Gastrocnemius medialis (tissue), 4 donors: ENCODE results near the gene CD46. TPM values are rescaled to one million over a fixed set of nuclear protein-coding genes. Genes with fewer than 3 reads are reported as not detected.

Source experiments
- ATAC-seq, 2 donors: fragments of 150-250 bp; one replicate each; pipeline ENCODE4 v1.9.1; 2016
- DNase-seq, 2 donors: peaks; one replicate each; pipeline ENCODE4 v3.0.0-alpha.2; 2019
- H3K27ac ChIP-seq, 4 donors: fragments of 200-600 bp; sonication (generic); 1 replicate in 1 of 4; 2 replicates in 3 of 4; pipeline ENCODE4 v1.5.1; 2016 to 2018; ENCODE audit warnings: mild to moderate bottlenecking in 2 of 4, moderate library complexity in 1 of 4
- H3K27me3 ChIP-seq, 3 donors: fragments of 200-600 bp; sonication (generic) in 2 of 3; 1 replicate in 1 of 3; 2 replicates in 2 of 3; pipeline versions ENCODE4 v1.5.1 to v1.6.0; 2016 to 2019; ENCODE audit warnings: mild to moderate bottlenecking in 1 of 3, moderate library complexity in 1 of 3
- H3K36me3 ChIP-seq, 2 donors: fragments of 200-600 bp; sonication (generic) in 1 of 2; one replicate each; pipeline ENCODE4 v1.5.1; 2017 to 2018
- H3K4me1 ChIP-seq, 2 donors: fragments of 200-600 bp; sonication (generic) in 1 of 2; one replicate each; pipeline ENCODE4 v1.5.1; 2016 to 2017; ENCODE audit warnings: mild to moderate bottlenecking in 2 of 2
- H3K4me3 ChIP-seq, 4 donors: fragments of 200-600 bp; sonication (generic) in 3 of 4; 1 replicate in 1 of 4; 2 replicates in 3 of 4; pipeline ENCODE4 v1.5.1; 2016 to 2019; ENCODE audit warnings: mild to moderate bottlenecking in 2 of 4
- H3K9me3 ChIP-seq, 3 donors: fragments of 200-600 bp; sonication (generic) in 2 of 3; 1 replicate in 1 of 3; 2 replicates in 2 of 3; pipeline ENCODE4 v1.5.1; 2016 to 2019
- CTCF ChIP-seq, 5 experiments: fragments of 450-650 bp in 3 of 5; fragments of 200-600 bp in 2 of 5; sonication (generic) in 2 of 5; IDR thresholded peaks in 4 of 5; conservative IDR thresholded peaks in 1 of 5; 1 replicate in 4 of 5; 2 replicates in 1 of 5; pipeline ENCODE4 v1.5.1; 2016 to 2019; ENCODE audit warnings: antibody characterized with exemption in 5 of 5, mild to moderate bottlenecking in 3 of 5, moderate library complexity in 3 of 5
- POLR2A ChIP-seq, 2 donors: fragments of 450-650 bp; IDR thresholded peaks; one replicate each; pipeline ENCODE4 v1.6.1; 2017; ENCODE audit warnings: antibody characterized with exemption in 2 of 2, mild to moderate bottlenecking in 2 of 2, moderate library complexity in 2 of 2
- in situ Hi-C, 4 donors: fragments of 200-750 bp; cut with MboI; loops; one replicate each; pipeline versions ENCODE4 v1.15.0 to v1.8.0; 2017; ENCODE audit warnings: low sequenced_read_pairs in 4 of 4
- intact Hi-C: fragments of 100-400 bp; cut with DNase I; formaldehyde crosslinking; loops from one replicate; pipeline ENCODE4 v1.15.1; 2023; ENCODE audit warnings: low total_unique reads
- total RNA-seq, 4 donors: library from RNA; depleted of rRNA; stranded (reverse); fragments of >200 nt; gene quantifications; one replicate each; pipeline versions ENCODE4 v1.1.0 to v1.2.3, GENCODE V29; 2016

Gene CD46
- total RNA-seq, 4 donors from 2014 or later, result 42.1 to 101 (median 80.2) TPM

- ATAC-seq (peak; percentile 25 to 35), DNase-seq (peak; percentile 31 to 40)
- Histone ChIP-seq H3K4me3 (peak overlapping the region; percentile 83 to 98 (median 91)), H3K36me3 (peaks cover 0 to 2% of the 10 kb centered on the region in 2 donors), H3K27me3 (no peaks in the 10 kb centered on the region), H3K4me1 (peaks cover 47 to 48% of the 10 kb centered on the region in 2 donors), H3K9me3 (no peaks in the 10 kb centered on the region), H3K27ac (peak overlapping the region; percentile 90 to 97 (median 92))
- intact Hi-C loops, result loop anchor here (2.0 to 5.0 kb wide), 2 partner anchors 38 to 210 kb away; no protein-coding TSS in a partner anchor
- in situ Hi-C loops, result no loop called here
- TF ChIP-seq POLR2A (IDR thresholded peaks at IDR 0.05), result no peak
- no peak for TF ChIP-seq CTCF (IDR thresholded peaks at IDR 0.05 in 4 of 5, conservative IDR thresholded peaks at IDR 0.05 in 1 of 5)
Measured at GRCh38 chr1:207752456-207752998, 673 bp downstream of the CD46 start.

GRCh38 chr1:207753611-207754010 lies 1.8 kb downstream of the CD46 start:
- Histone ChIP-seq H3K4me3 (peak overlapping the region in 3 of 4 donors; percentile 87 to 98 (median 95)), H3K9me3 (no peaks in the 10 kb centered on the region), H3K4me1 (peaks cover 47 to 48% of the 10 kb centered on the region in 2 donors), H3K36me3 (peaks cover 0 to 6% of the 10 kb centered on the region in 2 donors), H3K27me3 (no peaks in the 10 kb centered on the region), H3K27ac (no peak overlapping the region)
- ATAC-seq (no peak), DNase-seq (no peak)
- intact Hi-C loops (loop anchor here (2.0 to 5.0 kb wide), 2 partner anchors 37 to 209 kb away; no protein-coding TSS in a partner anchor), in situ Hi-C loops (no loop called here)
- TF ChIP-seq CTCF (IDR thresholded peaks at IDR 0.05 in 4 of 5, conservative IDR thresholded peaks at IDR 0.05 in 1 of 5) (no peak), POLR2A (IDR thresholded peaks at IDR 0.05) (no peak)

- intact Hi-C loops (loop anchor here (5.0 kb wide), 1 partner anchor 208 kb away; no protein-coding TSS in a partner anchor), in situ Hi-C loops (no loop called here)
- no peak for ATAC-seq
- no peak for DNase-seq
- Histone ChIP-seq H3K9me3 (no peaks in the 10 kb centered on the region), H3K4me3 (peak overlapping the region in 1 of 4 donors; percentile 95), H3K27ac (no peak overlapping the region), H3K27me3 (no peaks in the 10 kb centered on the region), H3K4me1 (peaks cover 47 to 48% of the 10 kb centered on the region in 2 donors), H3K36me3 (peaks cover 0 to 10% of the 10 kb centered on the region in 2 donors)
- TF ChIP-seq CTCF (IDR thresholded peaks at IDR 0.05 in 4 of 5, conservative IDR thresholded peaks at IDR 0.05 in 1 of 5), result no peak
- TF ChIP-seq POLR2A (IDR thresholded peaks at IDR 0.05), result no peak
Measured at GRCh38 chr1:207754011-207754410, 2.2 kb downstream of the CD46 start.

GRCh38 chr1:207754974-207755700 lies 3.3 kb downstream of the CD46 start:
- in situ Hi-C loops, result no loop called here

More at GRCh38 chr1:207754974-207755700, 3.3 kb downstream of the CD46 start:
- H3K4me1 ChIP-seq, result peaks cover 47 to 48% of the 10 kb centered on the region in 2 donors
- H3K9me3 ChIP-seq, result no peaks in the 10 kb centered on the region
- H3K36me3 ChIP-seq, result peaks cover 0 to 21% of the 10 kb centered on the region in 2 donors
- peak overlapping the region in 1 of 4 donors; percentile 19 for H3K4me3 ChIP-seq
- no peaks in the 10 kb centered on the region for H3K27me3 ChIP-seq
- peak in 1 of 2 donors; percentile 32 for ATAC-seq
- TF ChIP-seq POLR2A (IDR thresholded peaks at IDR 0.05), result no peak
- TF ChIP-seq CTCF (IDR thresholded peaks at IDR 0.05 in 4 of 5, conservative IDR thresholded peaks at IDR 0.05 in 1 of 5), result no peak
- no peak for DNase-seq
- intact Hi-C loops, result loop anchor here (5.0 kb wide), 1 partner anchor 207 kb away; no protein-coding TSS in a partner anchor
- H3K27ac ChIP-seq, result peak overlapping the region in 3 of 4 donors; percentile 19 to 55 (median 20)
